Left renal pelvis (tissue), 4 donors: ENCODE data around the gene SPIRE2. TPM values are rescaled to one million over a fixed set of nuclear protein-coding genes. Genes with fewer than 3 reads are reported as not detected.

Experiments
- DNase-seq, 4 donors: peaks; one replicate each; pipeline ENCODE4 v3.0.0-alpha.2; 2013; ENCODE audit warnings: low read depth in 4 of 4, low spot score in 3 of 4
- polyA plus RNA-seq, 4 donors: library from polyadenylated mRNA; unstranded; fragments of 120-200 nt; gene quantifications; one replicate each; pipeline ENCODE4 v1.2.1, GENCODE V29; 2013; ENCODE audit not compliant: insufficient read length in 4 of 4

The SPIRE2 gene
- polyA plus RNA-seq, 4 donors = 5.2 to 25.6 (median 9.2) TPM

DNA sequence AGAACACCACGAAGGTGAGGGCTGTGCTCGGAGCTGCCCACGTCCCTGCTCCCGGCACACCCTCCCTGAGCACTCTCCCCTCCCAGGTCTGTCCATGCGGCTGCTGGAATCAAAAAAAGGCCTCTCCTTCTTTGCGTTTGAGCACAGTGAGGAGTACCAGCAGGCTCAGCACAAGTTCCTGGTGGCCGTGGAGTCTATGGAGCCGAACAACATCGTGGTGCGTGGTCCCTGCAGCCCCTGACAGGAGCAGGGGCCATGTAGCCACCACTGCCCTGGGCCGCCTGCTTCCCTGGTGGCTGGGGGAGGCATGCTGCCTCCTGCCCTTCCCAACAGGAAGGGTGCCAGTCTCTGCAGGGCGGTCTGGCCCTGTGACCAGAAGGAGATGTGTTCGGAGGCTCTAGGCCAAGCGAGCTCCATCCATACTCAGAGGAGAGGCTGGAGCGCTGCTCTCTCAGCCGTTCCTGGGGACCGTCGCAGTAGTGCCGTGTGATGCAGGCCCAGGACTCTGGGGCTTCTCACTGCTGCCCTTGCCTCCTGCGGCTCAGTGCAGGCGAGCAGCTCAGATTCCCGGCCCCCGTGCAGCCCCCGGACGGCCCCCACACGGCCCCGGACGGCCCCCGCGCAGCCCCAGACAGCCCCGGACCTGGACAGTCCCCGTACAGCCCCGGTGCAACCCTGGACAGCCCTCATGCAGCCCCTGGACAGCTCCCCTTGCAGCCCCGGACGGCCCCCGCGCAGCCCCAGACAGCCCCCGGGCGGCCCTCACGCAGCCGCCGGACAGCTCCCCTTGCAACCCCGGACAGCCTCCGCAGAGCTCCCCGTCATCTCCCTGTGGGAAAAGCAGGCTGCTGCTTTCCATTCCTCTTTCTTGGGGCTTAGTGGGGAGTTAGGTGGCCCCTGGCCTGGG lies 65.6 kb downstream of the SPIRE2 start:
- DNase-seq = no peak

DNA sequence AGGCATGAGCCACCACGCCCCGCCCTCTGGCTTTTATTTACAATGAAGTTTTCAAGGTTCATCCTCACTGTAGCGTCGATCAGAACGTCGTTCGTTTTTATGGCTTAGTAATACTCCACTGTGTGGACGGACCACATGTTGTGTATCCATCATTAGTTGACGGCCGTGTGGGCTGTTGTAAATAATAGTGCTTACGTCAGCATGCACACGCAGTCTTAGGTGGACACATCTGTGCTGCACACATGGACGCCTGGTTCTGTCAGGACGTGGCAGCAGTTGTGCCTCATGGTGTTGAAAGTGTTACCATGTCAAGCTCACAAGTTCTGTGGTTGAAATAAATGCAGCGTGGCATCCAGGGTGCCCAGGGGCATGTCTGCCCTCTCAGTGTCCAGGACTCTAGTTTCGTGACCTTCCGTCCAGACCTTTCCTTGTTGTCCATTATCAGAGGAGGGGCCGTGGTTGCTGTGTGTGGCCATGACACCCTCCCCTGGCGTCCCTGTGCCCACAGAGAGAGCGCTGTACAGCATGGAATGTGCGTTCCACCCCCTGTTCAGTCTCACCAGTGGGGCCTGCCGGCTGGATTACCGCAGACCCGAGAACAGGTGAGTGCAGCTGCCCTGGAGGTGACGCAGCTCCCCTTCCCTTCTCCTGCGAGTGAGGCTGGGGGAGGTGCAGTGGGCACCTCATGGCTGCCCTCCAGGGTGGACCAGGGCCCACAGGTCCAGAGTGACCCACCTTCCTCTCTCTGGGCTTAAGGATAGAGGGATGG lies 67.4 kb downstream of the SPIRE2 start:
- no peak for DNase-seq

DNA sequence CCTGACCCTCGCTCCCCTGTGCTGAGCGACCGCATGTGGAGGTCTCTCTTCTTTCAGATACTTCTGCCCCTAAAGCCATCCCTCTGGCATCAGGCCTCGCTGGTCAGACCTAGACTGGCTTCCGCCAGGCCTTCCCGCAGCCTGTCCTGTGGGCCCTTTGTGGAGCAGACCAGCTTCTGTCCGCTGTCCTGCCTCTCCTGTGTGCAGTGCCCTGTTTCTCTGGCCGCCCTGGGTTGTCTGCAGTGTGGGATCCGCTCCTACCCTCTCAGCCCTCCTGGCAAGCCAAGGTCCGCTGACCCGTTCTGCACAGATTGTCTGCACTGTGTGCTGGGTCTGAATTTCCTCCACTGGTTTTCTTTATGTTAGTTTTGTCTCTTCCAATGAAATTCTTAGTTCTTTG lies 68.9 kb downstream of the SPIRE2 start:
- no peak for DNase-seq

GRCh38 chr16:89898201-89898967 lies 70.1 kb downstream of the SPIRE2 start:
- no peak for DNase-seq

- no peak for DNase-seq
Observed at GRCh38 chr16:89899879-89900481, 71.7 kb downstream of the SPIRE2 start.

DNA sequence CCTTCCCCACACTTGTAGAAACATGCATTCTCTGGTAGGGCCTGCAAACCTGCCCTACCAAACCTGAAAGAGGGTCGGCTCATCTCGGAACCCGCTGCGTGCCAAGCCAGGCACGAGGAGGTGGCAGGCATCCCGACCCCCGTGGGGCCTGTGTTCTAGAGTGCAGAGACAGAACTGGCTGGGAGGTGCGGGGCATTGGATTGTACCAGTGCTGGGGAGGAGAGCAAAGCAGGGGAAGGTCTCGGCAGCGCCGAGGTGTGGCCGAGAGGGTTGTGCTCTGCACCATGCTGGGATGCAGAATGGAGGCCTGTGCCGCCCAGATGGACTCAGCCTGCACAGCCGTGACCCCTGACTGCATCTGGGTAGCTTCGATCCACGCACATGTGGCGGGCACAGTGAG lies 72.6 kb downstream of the SPIRE2 start:
- no peak for DNase-seq

- DNase-seq = no peak
Observed at GRCh38 chr16:89902980-89903379, 74.7 kb downstream of the SPIRE2 start.

DNA sequence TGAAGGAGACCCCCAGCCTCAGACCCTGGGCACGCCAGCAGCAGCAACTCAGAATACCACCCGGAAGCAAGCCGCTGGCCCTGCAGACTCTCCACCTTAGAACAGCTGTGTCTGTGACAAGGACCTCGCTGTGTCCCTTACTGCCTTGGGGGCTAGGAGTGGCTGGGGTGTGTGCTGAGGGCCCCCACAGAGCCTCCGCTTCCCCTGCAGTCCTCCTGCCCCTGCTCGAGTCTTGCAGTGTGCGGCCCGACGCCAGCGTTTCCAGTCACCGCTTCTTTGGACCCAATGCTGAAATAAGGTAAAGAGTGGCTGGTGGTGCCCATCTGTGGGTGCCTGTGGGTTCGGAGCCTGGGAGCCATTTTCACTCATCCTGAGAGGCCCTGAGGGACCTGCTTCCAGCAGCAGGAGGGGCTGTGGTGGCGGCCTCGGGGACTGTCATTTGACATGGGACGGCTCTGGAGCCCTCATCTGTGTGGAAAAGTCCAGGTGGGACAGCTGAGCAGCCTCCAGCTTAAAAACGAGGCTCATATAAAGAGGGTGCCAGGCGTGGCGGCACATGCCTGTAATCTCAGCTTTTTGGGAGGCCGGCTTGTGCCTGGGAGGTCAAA lies 75.7 kb downstream of the SPIRE2 start:
- no peak for DNase-seq

DNA sequence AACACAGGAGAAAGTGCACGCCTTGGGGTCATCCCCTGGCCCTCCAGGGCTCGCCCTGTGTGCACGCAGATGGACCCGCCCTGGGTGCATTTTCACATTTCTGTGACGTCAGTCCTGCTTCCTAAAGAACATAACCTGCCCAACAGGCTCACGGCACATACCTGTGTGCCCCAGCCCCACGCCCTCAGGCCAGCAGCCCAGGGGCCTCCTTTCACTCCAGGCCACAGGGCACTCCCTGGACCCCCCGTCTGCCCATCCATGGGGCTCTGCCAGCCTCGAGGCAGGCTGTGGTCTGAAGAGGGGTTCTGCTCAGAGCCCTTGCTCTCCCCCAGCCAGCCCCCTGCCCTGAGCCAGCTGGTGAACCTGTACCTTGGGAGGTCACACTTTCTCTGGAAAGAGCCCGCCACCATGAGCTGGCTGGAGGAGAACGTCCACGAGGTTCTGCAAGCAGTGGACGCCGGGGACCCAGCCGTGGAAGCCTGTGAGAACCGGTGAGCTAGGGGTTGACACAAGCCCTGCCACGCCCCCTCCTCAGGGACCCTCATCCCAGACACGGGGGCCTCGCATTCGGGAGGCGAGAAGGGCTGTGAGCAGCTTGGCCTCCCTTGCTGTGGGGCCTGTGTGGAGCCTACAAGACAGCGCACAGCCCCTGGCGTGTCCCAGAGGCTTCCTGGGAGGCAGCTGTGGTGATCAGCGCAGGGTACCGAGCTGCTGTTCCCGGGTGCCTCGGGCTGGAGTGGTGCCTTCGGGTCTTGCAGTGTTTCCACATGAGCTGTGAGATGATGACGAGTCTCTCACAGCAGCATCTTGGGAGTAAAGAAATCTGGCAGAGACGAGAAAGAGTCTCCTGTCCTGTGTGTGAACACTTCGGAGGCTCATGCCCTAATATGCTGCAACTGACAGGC lies 76.6 kb downstream of the SPIRE2 start:
- DNase-seq = no peak

GRCh38 chr16:89905511-89906139 lies 77.3 kb downstream of the SPIRE2 start:
- no peak for DNase-seq

GRCh38 chr16:89906140-89907025 lies 78.1 kb downstream of the SPIRE2 start:
- no peak for DNase-seq

- no peak for DNase-seq
Observed at GRCh38 chr16:89907055-89907814, 79.0 kb downstream of the SPIRE2 start.

- no peak for DNase-seq
Observed at GRCh38 chr16:89908236-89908635, 80.0 kb downstream of the SPIRE2 start.

DNA sequence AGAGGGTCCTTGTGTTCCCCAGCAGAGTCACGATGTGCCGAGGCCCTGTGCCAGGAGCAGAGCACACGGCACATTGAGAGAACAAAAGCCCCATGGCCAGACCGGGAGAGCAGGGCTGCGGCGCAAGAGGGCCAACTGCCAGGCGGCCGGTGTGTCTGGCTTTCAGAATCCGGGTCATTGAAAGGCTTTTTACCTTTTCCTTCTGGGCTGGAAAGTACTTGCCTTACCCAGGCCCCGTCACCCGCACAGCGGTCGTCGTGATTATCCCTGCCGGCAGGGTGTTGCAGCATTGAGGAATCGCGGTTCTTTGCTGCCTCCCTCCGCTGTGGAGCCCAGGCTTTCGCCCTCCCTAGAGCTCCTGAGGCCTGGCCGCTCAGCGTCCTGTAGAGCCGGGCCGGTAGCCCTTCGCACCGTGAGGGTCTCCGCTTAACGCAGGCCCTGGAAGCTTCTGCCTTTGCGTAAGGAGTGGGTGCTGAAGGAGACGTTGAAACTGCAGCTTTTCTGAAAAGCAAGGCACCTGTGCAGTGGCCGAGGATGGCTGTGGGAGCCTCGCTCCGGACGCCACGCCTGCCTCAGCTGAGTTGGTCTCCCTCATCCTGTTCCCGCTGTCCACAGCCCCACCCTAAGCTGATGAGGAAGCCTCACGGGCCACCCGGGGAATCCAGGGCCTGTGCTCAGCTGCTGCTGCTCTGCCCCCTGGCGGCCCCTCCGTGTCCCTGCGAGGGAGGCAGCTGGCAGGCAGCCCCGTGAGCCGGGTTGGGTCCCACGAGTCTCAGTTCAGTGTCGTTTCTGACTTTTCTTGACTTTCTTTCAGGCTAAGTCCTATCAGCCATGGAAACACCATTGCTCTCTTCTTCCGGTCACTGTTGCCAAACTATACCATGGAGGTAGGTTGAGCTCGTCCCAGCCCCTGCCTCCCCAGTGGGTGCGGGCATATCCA lies 81.8 kb downstream of the SPIRE2 start:
- DNase-seq = no peak

DNA sequence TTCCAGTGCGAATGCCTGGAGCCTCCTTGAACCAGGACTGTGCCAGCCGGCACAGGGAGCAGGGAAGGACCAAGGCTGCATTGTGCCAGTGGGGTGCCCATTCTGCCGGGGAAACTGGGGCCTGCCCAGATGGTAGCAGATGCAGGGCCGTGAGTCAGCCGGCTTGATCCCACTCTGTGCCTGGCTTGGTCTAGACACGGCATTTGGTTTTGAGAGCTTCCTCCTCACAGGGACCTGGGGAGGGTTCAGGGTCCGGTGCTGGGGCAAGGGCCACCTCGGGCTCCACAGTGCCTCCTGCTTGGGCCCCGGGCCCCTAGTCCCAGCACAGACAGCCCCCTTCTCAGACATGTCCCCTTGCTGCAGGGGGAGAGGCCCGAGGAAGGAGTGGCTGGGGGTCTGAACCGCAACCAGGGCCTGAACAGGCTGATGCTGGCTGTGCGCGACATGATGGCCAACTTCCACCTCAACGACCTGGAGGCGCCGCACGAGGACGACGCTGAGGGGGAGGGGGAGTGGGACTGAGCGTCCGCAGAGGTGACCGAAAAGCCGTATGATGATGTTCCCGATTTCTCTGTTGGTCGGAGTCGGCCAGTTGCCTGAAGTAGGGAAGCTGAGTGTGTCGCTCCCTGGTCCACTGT lies 82.6 kb downstream of the SPIRE2 start:
- no peak for DNase-seq
